Gastroesophageal sphincter (tissue), 3 donors: ENCODE results near the gene HOXC12.

Source experiments
- CTCF ChIP-seq, 4 experiments: fragments of 200-600 bp in 2 of 4; fragments of 450-650 bp in 2 of 4; sonication (generic) in 1 of 4; IDR thresholded peaks; one replicate each; pipeline ENCODE4 v1.5.1; 2017 to 2019; ENCODE audit warnings: antibody characterized with exemption in 4 of 4, mild to moderate bottlenecking in 2 of 4, moderate library complexity in 2 of 4
- EP300 ChIP-seq: sonication (generic); formaldehyde crosslinking; IDR thresholded peaks from one replicate; pipeline ENCODE4 v1.6.1; 2017; ENCODE audit warnings: antibody characterized with exemption, mild to moderate bottlenecking
- POLR2A ChIP-seq, 2 donors: fragments of 450-650 bp; IDR thresholded peaks; one replicate each; pipeline ENCODE4 v1.6.1; 2017; ENCODE audit warnings: antibody characterized with exemption in 2 of 2, mild to moderate bottlenecking in 2 of 2, moderate library complexity in 1 of 2
- POLR2AphosphoS5 ChIP-seq: sonication (generic); formaldehyde crosslinking; IDR thresholded peaks from one replicate; pipeline ENCODE4 v1.6.1; 2017; ENCODE audit warnings: antibody characterized with exemption

GRCh38 chr12:53952871-53953734, 1.6 kb upstream of the HOXC12 start:
- TF ChIP-seq CTCF (IDR thresholded peaks at IDR 0.05) = no peak
- TF ChIP-seq POLR2A (IDR thresholded peaks at IDR 0.05) = no peak
- TF ChIP-seq POLR2AphosphoS5 = no peak
- TF ChIP-seq EP300 = no peak
